Ovary (tissue), 9 donors: ENCODE measurements around the gene AMBRA1. TPM values are rescaled to one million over a fixed set of nuclear protein-coding genes. Genes with fewer than 3 reads are reported as not detected.

Experiments used
- DNase-seq, 5 donors: peaks; one replicate each; pipeline ENCODE4 v3.0.0-alpha.2; 2019 to 2020
- H3K27ac ChIP-seq, 2 donors: fragments of 200-600 bp; one replicate each; pipeline versions ENCODE4 v1.5.1 to v1.8.0; 2019 to 2022
- H3K27me3 ChIP-seq: fragments of 200-600 bp; one replicate; pipeline ENCODE4 v1.8.0; 2022
- H3K36me3 ChIP-seq: fragments of 200-600 bp; sonication (generic); one replicate; pipeline ENCODE4 v1.5.1; 2019
- H3K4me1 ChIP-seq: one replicate; pipeline ENCODE4 v1.8.1; 2013; ENCODE audit warnings: mild to moderate bottlenecking, moderate library complexity; ENCODE audit not compliant: insufficient read depth
- H3K4me3 ChIP-seq: fragments of 200-600 bp; sonication (generic); one replicate; pipeline ENCODE4 v1.5.1; 2017
- H3K9me3 ChIP-seq, 2 donors: fragments of 200-600 bp in 1 of 2; sonication (generic) in 1 of 2; one replicate each; pipeline versions ENCODE4 v1.5.1 to v1.8.1; 2013 to 2019; ENCODE audit warnings: mild to moderate bottlenecking in 1 of 2, moderate library complexity in 1 of 2
- CTCF ChIP-seq, 3 donors: fragments of 450-650 bp in 2 of 3; fragments of 200-600 bp in 1 of 3; IDR thresholded peaks; one replicate each; pipeline versions ENCODE4 v1.5.1 to v1.8.0; 2016 to 2022; ENCODE audit warnings: antibody characterized with exemption in 3 of 3, mild to moderate bottlenecking in 1 of 3
- EP300 ChIP-seq: sonication (generic); formaldehyde crosslinking; IDR thresholded peaks from one replicate; pipeline ENCODE4 v1.6.1; 2017; ENCODE audit warnings: antibody characterized with exemption
- POLR2A ChIP-seq: fragments of 450-650 bp; IDR thresholded peaks from one replicate; pipeline ENCODE4 v1.6.1; 2017; ENCODE audit warnings: antibody characterized with exemption, mild to moderate bottlenecking, moderate library complexity
- WGBS, 3 donors: extraction: QIAGEN DNeasy Blood & Tissue Kit in 1 of 3; methylation state at CpG; one replicate each; pipeline versions ENCODE4 v1.1.5 to v1.1.7; 2013 to 2017; 5-methylcytosine and 5-hydroxymethylcytosine counted together
- intact Hi-C, 4 donors: fragments of 100-400 bp; cut with DNase I; formaldehyde crosslinking; loops; one replicate each; pipeline versions ENCODE4 v1.11.0 to v1.15.1; 2022 to 2023
- polyA plus RNA-seq, 2 donors: library from polyadenylated mRNA; stranded (reverse); fragments of 200-250 nt in 1 of 2; fragments of 350-450 nt in 1 of 2; fragmentation: Illumina TruSeq in 1 of 2; extraction: RNeasy Lipid Tissue Mini Kit (QIAGEN cat#74804) in 1 of 2; gene quantifications; one replicate each; pipeline ENCODE4 v1.2.3, GENCODE V29; 2013 to 2014
- total RNA-seq, 7 donors: library from RNA; depleted of rRNA in 2 of 7; stranded (reverse); fragments of >200 nt in 2 of 7; fragmentation: NEBNext Ultra II Directional in 3 of 7; extraction: Animal tissue kit (Norgen Biotek cat#: 25700) in 3 of 7; gene quantifications; one replicate each; pipeline versions ENCODE4 v1.1.0 to v1.2.4, GENCODE V29; 2016 to 2023
- donor health status: DM: no; HTN: no; CAD: no; lungs with moderate emphysema.
- donor health status: DM: no; HTN: no; CAD: no.
- donor health status: Bipolar disorder and iron deficiency.
- donor health status: DM: yes; HTN: yes; CAD: no.
- donor health status: DM: no; HTN: no; CAD: no.
- donor health status: DM: yes; HTN: yes; CAD: no.

Gene AMBRA1
- total and polyA plus RNA-seq, 9 donors: 18.7 to 38.1 (median 30.1) TPM

GRCh38 chr11:46514370-46514769 lies 79.5 kb downstream of the AMBRA1 start:
- peaks cover 2% of the 10 kb centered on the region for H3K4me1 ChIP-seq
- intact Hi-C loops: no loop called here
- WGBS, 3 donors: 93 to 97% (median 95%) methylated on average over 1 of the region's 1 CpG

GRCh38 chr11:46513934-46514342 lies 79.9 kb downstream of the AMBRA1 start:
- intact Hi-C loops: no loop called here
- peak; percentile 31 to 58 (median 53) for DNase-seq
- 43 to 66% (median 56%) methylated on average over 3 of the region's 3 CpGs for WGBS, 3 donors

More at GRCh38 chr11:46514370-46514769, 79.5 kb downstream of the AMBRA1 start:
- Histone ChIP-seq H3K4me3 (no peak overlapping the region), H3K9me3 (no peaks in the 10 kb centered on the region), H3K27me3 (no peaks in the 10 kb centered on the region), H3K27ac (no peak overlapping the region), H3K36me3 (no peaks in the 10 kb centered on the region)
- no peak for TF ChIP-seq CTCF (IDR thresholded peaks at IDR 0.05)
- no peak for TF ChIP-seq EP300
- no peak for TF ChIP-seq POLR2A
- no peak for DNase-seq

GRCh38 chr11:46512261-46512881 lies 81.5 kb downstream of the AMBRA1 start:
- no peak for TF ChIP-seq EP300
- TF ChIP-seq POLR2A: no peak
- no peak for TF ChIP-seq CTCF (IDR thresholded peaks at IDR 0.05)
- peaks cover 2% of the 10 kb centered on the region for H3K4me1 ChIP-seq
- H3K9me3 ChIP-seq: no peaks in the 10 kb centered on the region
- H3K36me3 ChIP-seq: no peaks in the 10 kb centered on the region
- no peak overlapping the region for H3K4me3 ChIP-seq
- intact Hi-C loops: no loop called here
- no peaks in the 10 kb centered on the region for H3K27me3 ChIP-seq
- no peak for DNase-seq
- no peak overlapping the region for H3K27ac ChIP-seq
- WGBS, 3 donors: 94 to 95% (median 95%) methylated on average over 5 of the region's 5 CpGs

More at GRCh38 chr11:46513934-46514342, 79.9 kb downstream of the AMBRA1 start:
- Histone ChIP-seq H3K27me3 (no peaks in the 10 kb centered on the region), H3K4me3 (no peak overlapping the region), H3K4me1 (peaks cover 2% of the 10 kb centered on the region), H3K9me3 (no peaks in the 10 kb centered on the region), H3K27ac (no peak overlapping the region), H3K36me3 (no peaks in the 10 kb centered on the region)
- no peak for TF ChIP-seq EP300
- no peak for TF ChIP-seq POLR2A

GRCh38 chr11:46511342-46511741 lies 82.5 kb downstream of the AMBRA1 start:
- no peaks in the 10 kb centered on the region for H3K36me3 ChIP-seq
- DNase-seq: no peak
- no peaks in the 10 kb centered on the region for H3K27me3 ChIP-seq
- intact Hi-C loops: no loop called here
- no peak overlapping the region for H3K4me3 ChIP-seq
- whole genome bisulfite sequencing, 3 donors: 72 to 86% (median 80%) methylated on average over 2 of the region's 2 CpGs
- TF ChIP-seq EP300 (no peak), CTCF (IDR thresholded peaks at IDR 0.05) (no peak), POLR2A (no peak)
- H3K27ac ChIP-seq: no peak overlapping the region
- no peaks in the 10 kb centered on the region for H3K9me3 ChIP-seq
- H3K4me1 ChIP-seq: peaks cover 2% of the 10 kb centered on the region

- Histone ChIP-seq H3K27ac (no peak overlapping the region), H3K27me3 (no peaks in the 10 kb centered on the region), H3K4me1 (no peaks in the 10 kb centered on the region), H3K36me3 (no peaks in the 10 kb centered on the region), H3K9me3 (no peaks in the 10 kb centered on the region), H3K4me3 (no peak overlapping the region)
- intact Hi-C loops: no loop called here
- TF ChIP-seq EP300: no peak
- TF ChIP-seq CTCF (IDR thresholded peaks at IDR 0.05): no peak
- no peak for TF ChIP-seq POLR2A
- DNase-seq: no peak
- 95 to 98% (median 97%) methylated on average over 1 of the region's 1 CpG for WGBS, 3 donors
Measured at GRCh38 chr11:46508360-46508759, 85.5 kb downstream of the AMBRA1 start.
